SIG-M5 treated with dmso at 0.1 percent for 504 hours (cell line): ENCODE measurements around the gene CHRNA3.

Experiments used
- DNase-seq: peaks from one replicate; lab custom pipeline; 2025; ENCODE audit not compliant: unreplicated experiment; lab: John Stamatoyannopoulos, UW

The CHRNA3 gene

GRCh38 chr15:78620527-78621421 is at the start of gene CHRNA3:
Gene CHRNA3 (minus strand): TSS chr15:78620996. CDS start chr15:78620794, 202 bp downstream.
- no peak for DNase-seq

- DNase-seq = no peak
These were observed 48.2 kb upstream of the CHRNA3 start for GRCh38 chr15:78668987-78669386.

GRCh38 chr15:78667578-78668236 is 46.9 kb upstream of the CHRNA3 start:
- no peak for DNase-seq

- no peak for DNase-seq
These were observed 45.2 kb upstream of the CHRNA3 start for GRCh38 chr15:78666010-78666409.

GRCh38 chr15:78663703-78664102 is 42.9 kb upstream of the CHRNA3 start:
- DNase-seq = no peak

GRCh38 chr15:78662028-78662427 is 41.2 kb upstream of the CHRNA3 start:
- DNase-seq = no peak

- DNase-seq = no peak
These were observed 40.2 kb upstream of the CHRNA3 start for GRCh38 chr15:78661001-78661400.

- no peak for DNase-seq
These were observed 39.8 kb upstream of the CHRNA3 start for GRCh38 chr15:78660584-78660983.

- no peak for DNase-seq
These were observed 38.0 kb upstream of the CHRNA3 start for GRCh38 chr15:78658823-78659222.

GRCh38 chr15:78654272-78654671 is 33.5 kb upstream of the CHRNA3 start:
- no peak for DNase-seq

- DNase-seq = no peak
These were observed 31.3 kb upstream of the CHRNA3 start for GRCh38 chr15:78651930-78652615.

GRCh38 chr15:78651007-78651406 is 30.2 kb upstream of the CHRNA3 start:
- DNase-seq = no peak

- DNase-seq = no peak
These were observed 29.2 kb upstream of the CHRNA3 start for GRCh38 chr15:78650022-78650421.

GRCh38 chr15:78645009-78645408 is 24.2 kb upstream of the CHRNA3 start:
- no peak for DNase-seq

GRCh38 chr15:78642331-78642730 is 21.5 kb upstream of the CHRNA3 start:
- DNase-seq = no peak

- no peak for DNase-seq
These were observed 21.0 kb upstream of the CHRNA3 start for GRCh38 chr15:78641749-78642275.

- DNase-seq = no peak
These were observed 20.4 kb upstream of the CHRNA3 start, which contains the start of gene CHRNB4 for GRCh38 chr15:78641102-78641748. Gene CHRNB4 (minus strand): TSS chr15:78641210. CDS start chr15:78641133, 77 bp downstream.

- DNase-seq = no peak
These were observed 19.8 kb upstream of the CHRNA3 start for GRCh38 chr15:78640527-78641101.

GRCh38 chr15:78638658-78639314 is 18.0 kb upstream of the CHRNA3 start:
- peak; percentile 40 for DNase-seq
